Retinal pigment epithelial cell (primary cell): ENCODE data around the gene SHCBP1L.

Experiments used
- DNase-seq: peaks from one replicate; pipeline ENCODE4 v3.0.0-alpha.2; 2010; ENCODE audit warnings: low read depth
- H3K4me3 ChIP-seq: 2 replicates; pipeline ENCODE4 v1.5.1; 2011; ENCODE audit warnings: mild to moderate bottlenecking, low read length, control low read depth, moderate library complexity
- TF ChIP-seq, protein P1 (sequence below): conservative IDR thresholded peaks from 2 replicates; pipeline ENCODE4 v1.5.1; 2011; ENCODE audit warnings: low read depth, low read length, control low read depth, inconsistent platforms

SHCBP1L gene

GRCh38 chr1:182890927-182891610 lies 61.9 kb downstream of the SHCBP1L start:
- H3K4me3 ChIP-seq, result no peak overlapping the region
- TF ChIP-seq, protein P1, sequence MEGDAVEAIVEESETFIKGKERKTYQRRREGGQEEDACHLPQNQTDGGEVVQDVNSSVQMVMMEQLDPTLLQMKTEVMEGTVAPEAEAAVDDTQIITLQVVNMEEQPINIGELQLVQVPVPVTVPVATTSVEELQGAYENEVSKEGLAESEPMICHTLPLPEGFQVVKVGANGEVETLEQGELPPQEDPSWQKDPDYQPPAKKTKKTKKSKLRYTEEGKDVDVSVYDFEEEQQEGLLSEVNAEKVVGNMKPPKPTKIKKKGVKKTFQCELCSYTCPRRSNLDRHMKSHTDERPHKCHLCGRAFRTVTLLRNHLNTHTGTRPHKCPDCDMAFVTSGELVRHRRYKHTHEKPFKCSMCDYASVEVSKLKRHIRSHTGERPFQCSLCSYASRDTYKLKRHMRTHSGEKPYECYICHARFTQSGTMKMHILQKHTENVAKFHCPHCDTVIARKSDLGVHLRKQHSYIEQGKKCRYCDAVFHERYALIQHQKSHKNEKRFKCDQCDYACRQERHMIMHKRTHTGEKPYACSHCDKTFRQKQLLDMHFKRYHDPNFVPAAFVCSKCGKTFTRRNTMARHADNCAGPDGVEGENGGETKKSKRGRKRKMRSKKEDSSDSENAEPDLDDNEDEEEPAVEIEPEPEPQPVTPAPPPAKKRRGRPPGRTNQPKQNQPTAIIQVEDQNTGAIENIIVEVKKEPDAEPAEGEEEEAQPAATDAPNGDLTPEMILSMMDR, result no peak
- no peak for DNase-seq

DNA sequence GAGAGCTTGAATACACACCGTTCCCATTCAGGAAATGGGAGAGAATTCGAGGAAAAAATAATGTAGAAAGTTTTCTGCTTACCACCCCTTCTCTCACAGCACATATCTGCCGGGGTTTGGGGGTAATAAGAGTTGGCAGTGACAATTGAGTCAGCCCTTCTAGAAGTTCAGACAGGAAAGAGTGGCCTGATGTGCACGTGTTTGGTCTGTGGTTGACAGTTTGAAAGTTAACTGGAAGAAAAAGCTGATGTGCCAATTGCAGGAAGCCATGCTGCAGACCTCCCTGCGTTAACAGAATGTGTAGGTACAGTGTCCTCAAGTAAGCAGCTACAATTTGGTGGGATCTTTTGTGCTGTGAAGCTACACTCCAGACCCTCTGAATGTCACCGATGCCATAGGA lies 63.0 kb downstream of the SHCBP1L start:
- DNase-seq, result no peak
- TF ChIP-seq, protein P1, result no peak

DNA sequence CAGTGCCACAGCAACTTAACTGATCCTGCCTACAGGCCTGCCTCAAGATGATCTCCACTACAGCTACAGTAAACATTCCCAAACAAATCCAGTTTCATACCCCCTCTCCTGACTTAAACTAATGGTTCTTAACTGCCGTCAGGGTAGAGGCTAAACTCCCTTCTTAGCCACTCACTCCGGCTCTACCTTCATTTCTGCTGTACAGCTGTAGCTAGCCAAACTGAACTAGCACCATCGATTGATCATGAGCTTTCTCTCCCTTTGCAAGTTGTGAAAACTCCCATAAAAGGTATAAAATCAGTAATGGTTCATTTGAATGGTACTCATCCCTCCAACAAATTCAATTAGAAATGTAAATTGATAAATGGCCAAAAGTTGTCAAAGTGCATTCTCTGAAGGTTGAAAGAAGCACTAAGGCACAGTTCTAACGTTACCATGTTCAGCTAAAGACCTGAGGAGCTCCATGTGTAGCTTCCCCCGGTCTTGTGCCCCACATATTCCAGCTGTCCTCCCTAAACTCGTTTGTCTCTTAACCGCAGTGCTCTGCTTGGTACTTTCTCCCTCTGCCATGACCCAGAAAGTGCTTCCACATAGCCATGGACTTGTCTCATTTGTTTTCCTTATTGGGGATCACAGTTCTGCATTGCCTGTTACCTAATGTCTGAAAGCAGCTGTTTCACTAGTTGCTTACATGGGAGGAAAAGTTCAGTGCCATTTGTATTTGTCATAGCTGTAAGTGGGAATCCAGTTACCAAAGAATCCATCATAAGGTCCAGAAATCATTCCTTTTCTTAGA lies 64.0 kb downstream of the SHCBP1L start:
- DNase-seq, result no peak
- TF ChIP-seq, protein P1, result no peak
- no peak overlapping the region for H3K4me3 ChIP-seq

More for the DNA sequence above, 63.0 kb downstream of the SHCBP1L start:
- no peak overlapping the region for H3K4me3 ChIP-seq

DNA sequence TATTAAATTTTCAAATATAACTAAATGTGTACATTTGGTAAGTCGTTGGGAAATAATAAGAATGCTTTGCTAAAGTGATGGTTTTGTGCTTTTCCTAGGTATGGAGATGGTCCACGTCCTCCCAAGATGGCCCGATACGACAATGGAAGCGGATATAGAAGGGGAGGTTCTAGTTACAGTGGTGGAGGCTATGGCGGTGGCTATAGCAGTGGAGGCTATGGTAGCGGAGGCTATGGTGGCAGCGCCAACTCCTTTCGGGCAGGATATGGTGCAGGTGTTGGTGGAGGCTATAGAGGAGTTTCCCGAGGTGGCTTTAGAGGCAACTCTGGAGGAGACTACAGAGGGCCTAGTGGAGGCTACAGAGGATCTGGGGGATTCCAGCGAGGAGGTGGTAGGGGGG lies 66.0 kb downstream of the SHCBP1L start:
- DNase-seq, result no peak
- TF ChIP-seq, protein P1, result no peak
- H3K4me3 ChIP-seq, result no peak overlapping the region

DNA sequence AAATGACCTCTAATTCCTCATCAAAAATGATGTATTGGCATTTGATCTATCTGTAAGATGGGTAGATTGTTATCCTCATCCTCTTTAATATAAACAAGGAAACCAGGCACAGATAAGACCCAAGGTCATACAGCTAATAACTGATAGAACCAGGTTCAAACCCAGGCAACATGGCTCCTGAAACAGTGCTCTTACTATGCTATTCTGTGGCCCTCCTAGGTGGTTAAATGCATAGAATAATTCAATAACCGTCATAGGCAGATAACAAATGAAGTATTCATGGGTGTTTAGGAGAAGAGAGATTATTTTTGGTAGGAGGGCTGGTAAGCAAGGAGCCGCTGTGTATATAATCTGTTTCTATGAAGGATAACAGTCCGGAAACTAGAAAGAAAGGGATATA lies 67.4 kb downstream of the SHCBP1L start:
- DNase-seq, result no peak
- H3K4me3 ChIP-seq, result no peak overlapping the region
- TF ChIP-seq, protein P1, result no peak

GRCh38 chr1:182884872-182885271 lies 68.1 kb downstream of the SHCBP1L start:
- no peak overlapping the region for H3K4me3 ChIP-seq
- TF ChIP-seq, protein P1, result no peak
- DNase-seq, result no peak

DNA sequence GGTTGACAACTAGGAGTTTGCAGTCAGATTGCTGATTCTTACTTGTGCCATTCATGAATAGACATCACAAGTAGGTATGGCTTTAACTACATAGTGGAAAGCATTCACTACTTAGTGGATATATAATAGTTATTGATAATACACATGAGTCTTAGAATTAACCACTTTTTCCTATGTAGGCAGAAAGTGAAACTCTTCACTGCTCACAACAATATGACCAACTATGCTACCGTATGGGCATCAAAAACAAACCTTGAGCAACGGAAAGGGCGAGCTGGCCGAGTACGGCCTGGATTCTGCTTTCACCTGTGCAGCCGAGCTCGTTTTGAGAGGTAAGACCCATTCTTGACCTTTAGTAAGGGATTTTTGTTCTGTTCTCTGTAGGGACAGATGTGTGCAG lies 75.1 kb downstream of the SHCBP1L start:
- no peak for DNase-seq
- TF ChIP-seq, protein P1, result no peak
- H3K4me3 ChIP-seq, result no peak overlapping the region
